Measurements from ENCODE around the gene PNMA6F.
A peak's percentile ranks its signal among the peaks of the same experiment; 100 is the strongest.

Gene PNMA6F

DNA sequence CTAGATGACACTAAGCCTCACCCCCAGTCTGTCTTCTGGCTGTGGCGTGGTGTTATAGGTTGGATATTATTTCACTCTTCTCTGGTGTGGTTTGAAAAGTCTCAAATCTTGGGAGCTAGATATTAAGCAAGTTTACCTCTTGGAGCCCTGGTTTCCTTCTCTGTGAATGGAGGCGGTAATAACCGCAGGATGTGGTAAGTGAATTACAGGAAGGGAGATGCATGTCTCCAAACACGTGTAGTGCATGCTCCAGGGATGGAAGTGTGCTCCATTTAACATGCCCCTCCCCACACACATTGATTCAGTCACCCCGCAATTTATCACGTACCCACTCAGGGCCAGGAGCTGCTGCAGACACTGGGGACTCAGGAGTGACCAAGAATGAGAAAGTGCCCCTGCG, 17.3 kb upstream of the PNMA6F start:
- H3K4me3 ChIP-seq (ENCODE audit: low read depth, low read length), result no peak overlapping the region
- ChIA-PET CTCF (no interaction called here), POLR2A (no interaction called here)
- DNase-seq (ENCODE audit: low read depth, low spot score), result no peak
- TF ChIP-seq, protein P1, sequence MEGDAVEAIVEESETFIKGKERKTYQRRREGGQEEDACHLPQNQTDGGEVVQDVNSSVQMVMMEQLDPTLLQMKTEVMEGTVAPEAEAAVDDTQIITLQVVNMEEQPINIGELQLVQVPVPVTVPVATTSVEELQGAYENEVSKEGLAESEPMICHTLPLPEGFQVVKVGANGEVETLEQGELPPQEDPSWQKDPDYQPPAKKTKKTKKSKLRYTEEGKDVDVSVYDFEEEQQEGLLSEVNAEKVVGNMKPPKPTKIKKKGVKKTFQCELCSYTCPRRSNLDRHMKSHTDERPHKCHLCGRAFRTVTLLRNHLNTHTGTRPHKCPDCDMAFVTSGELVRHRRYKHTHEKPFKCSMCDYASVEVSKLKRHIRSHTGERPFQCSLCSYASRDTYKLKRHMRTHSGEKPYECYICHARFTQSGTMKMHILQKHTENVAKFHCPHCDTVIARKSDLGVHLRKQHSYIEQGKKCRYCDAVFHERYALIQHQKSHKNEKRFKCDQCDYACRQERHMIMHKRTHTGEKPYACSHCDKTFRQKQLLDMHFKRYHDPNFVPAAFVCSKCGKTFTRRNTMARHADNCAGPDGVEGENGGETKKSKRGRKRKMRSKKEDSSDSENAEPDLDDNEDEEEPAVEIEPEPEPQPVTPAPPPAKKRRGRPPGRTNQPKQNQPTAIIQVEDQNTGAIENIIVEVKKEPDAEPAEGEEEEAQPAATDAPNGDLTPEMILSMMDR (IDR thresholded peaks at IDR 0.05; ENCODE audit: insufficient read depth, low read length, missing control alignments), result no peak

DNA sequence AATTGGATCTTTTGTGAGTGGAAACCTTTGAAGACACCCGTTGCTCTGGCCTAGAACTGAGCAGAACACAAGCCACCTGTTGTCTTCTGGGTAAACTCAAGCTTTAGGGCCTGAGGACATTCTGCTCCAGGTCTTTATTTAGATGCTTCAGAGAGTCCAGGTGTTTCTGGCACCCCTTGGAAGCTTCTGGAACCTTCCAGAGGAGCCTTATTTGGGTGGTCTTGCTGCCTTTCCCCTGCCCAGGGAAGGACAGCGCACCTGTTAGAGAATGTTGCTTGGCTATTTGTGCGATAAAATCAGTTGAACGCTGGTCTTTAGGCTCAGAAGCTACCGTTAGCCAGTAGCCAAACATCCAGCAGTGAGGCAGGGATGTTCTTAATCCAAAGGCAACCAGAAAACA, 15.4 kb upstream of the PNMA6F start:
- ChIA-PET CTCF (interaction anchor here (1.1 kb wide), 1 partner anchor 35 kb away, joined by 3 read pairs; no protein-coding TSS in a partner anchor), POLR2A (no interaction called here)
- TF ChIP-seq, protein P1 (IDR thresholded peaks at IDR 0.05; ENCODE audit: insufficient read depth, low read length, missing control alignments), result no peak

DNA sequence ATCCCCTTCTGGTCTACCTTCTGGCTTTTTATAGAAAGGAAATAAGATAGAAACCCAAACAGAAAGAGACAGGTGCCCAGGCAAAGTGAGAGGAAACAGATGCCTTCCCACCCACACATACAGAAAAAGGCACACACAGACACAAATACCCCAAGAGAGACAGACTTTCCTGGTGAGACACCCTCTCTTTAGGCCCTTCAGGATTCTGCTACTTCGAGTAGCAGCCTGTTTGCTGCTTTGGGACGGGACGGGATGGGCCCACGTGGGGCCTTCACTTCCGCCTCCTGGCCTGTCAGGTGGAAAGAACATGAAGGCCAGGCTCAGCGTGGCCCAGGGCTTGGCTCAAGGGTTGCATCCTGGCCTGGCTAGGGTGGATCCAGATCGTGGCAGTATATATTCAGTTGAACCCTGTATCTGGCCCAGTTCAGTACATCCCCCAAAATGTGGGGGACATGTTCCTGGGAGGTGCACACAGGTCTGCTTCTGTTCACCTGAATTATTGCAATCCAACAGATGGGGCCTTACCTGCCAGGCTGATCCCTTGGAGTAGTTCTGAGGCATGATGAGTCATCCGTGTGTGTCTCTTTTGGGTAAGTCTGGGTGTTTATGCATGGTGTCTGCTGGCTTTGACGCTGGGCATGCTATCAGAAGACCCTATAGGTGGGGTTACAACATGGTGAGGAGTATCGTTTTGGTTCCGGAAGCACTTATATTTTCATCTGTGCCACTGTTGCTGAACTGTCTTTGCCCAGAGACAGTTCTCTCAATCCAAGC, 14.7 kb upstream of the PNMA6F start:
- H3K4me3 ChIP-seq (ENCODE audit: low read depth, low read length), result no peak overlapping the region
- CTCF ChIA-PET, result no interaction called here
- no peak for DNase-seq (ENCODE audit: low read depth, low spot score)
- TF ChIP-seq, protein P1 (IDR thresholded peaks at IDR 0.05; ENCODE audit: insufficient read depth, low read length, missing control alignments), result no peak
- POLR2A ChIA-PET, result no interaction called here

More for the DNA sequence above, 15.4 kb upstream of the PNMA6F start:
- no peak for DNase-seq (ENCODE audit: low read depth, low spot score)
- H3K4me3 ChIP-seq (ENCODE audit: low read depth, low read length), result no peak overlapping the region

DNA sequence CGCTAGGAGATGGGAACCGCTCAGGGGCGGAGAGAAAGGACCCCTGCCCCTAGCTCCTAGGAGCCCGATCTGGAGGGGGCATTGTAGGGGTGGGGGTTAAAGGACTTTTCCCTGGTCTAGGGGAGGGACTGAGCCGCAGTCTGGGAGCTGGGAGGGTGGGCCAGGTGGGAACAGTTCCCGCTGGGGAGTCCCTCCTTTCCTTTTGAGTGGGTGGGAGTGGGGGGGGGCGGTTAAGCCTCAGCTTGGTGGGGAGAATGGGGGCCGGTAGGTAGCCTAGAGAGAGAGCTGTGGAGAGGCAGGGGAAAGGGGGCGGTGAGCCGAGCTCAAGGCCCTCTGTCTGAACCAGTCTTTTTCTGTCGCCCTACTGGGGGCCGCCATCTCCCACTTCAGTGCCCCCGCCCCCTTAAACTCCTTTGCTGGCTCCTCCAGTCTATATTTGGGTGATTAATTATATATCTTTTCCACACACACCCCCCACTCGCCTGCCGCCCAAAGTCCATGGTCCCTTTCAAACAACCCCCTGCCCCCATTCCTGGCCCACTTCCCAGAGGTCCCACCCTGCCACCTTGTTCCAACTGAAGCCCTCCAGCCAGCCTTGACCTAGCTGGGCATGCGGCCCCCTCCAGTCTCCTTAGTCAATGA, 13.2 kb upstream of the PNMA6F start:
- no peak for DNase-seq (ENCODE audit: low read depth, low spot score)
- H3K4me3 ChIP-seq (ENCODE audit: low read depth, low read length), result peak overlapping the region; percentile 72
- TF ChIP-seq, protein P1 (IDR thresholded peaks at IDR 0.05; ENCODE audit: insufficient read depth, low read length, missing control alignments), result no peak
- ChIA-PET POLR2A (interaction anchor here (0.7 kb wide), 1 partner anchor 9 kb away, joined by 4 read pairs; no protein-coding TSS in a partner anchor), CTCF (no interaction called here)

DNA sequence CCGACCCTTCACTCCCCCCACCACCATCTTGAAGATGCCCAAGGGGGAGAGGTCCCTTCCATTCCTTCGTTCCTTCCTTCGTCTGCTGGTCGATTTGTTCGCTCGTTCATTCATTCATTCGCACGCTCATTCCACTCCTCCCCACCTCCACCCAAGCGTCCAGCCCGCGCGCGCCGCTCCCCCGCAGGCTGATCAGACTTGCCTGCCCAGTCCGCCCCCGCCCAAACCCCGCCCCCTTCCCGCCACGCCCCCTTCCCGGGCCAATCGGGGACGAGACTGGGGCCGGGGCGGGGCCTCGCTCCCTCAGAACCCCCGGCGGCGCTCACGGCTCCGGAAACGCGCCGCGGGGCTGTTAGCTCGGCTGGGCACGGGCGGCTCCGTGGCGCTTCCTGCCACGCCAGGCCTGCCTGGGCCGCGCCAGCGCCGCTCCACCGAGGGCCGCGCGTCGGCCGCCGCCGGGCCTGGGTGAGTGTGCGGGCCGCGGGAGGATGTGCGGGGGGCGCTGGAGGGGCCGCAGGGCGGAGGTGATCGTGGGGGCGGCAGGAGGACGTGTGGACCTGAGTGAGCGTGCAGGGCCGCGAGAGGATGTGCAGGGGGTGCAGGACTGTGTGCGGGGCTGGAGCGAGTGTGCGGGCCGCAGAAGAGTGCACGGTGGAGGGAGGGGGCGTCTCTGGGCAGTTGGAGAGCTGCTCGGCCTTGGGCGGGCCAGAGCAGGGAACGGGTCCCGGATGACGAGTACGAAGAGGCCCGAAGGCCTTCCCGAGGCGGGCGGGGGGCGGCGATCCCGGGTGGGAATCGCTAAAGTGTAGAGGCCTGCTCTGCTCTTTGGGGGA, 12.5 kb upstream of the PNMA6F start, which contains the start of gene ZNF275:
Gene ZNF275, plus strand, starts transcription at position 333 of the 833 bp plus-strand sequence. CDS start 2,527 bp downstream, outside the sequence.
- H3K4me3 ChIP-seq (ENCODE audit: low read depth, low read length), result peak within 1 kb of the TSS; percentile 72
- DNase-seq (ENCODE audit: low read depth, low spot score), result peak; percentile 9
- CTCF ChIA-PET, result no interaction called here
- POLR2A ChIA-PET, result interaction anchor here (0.7 kb wide), 1 partner anchor 9 kb away, joined by 4 read pairs; no protein-coding TSS in a partner anchor
- TF ChIP-seq, protein P1 (IDR thresholded peaks at IDR 0.05; ENCODE audit: insufficient read depth, low read length, missing control alignments), result no peak
